KMS-11 (cell line): ENCODE measurements around the gene MPHOSPH10.
A peak's percentile ranks its signal among the peaks of the same experiment; 100 is the strongest.

ENCODE experiments used
- H2AFZ ChIP-seq: fragments of 200-600 bp; sonication (generic); 2 replicates; pipeline ENCODE4 v1.6.1; 2016; ENCODE audit warnings: antibody characterized with exemption, mixed run types, low read depth
- H3K27ac ChIP-seq: fragments of 200-600 bp; sonication (generic); 2 replicates; pipeline ENCODE4 v1.6.1; 2016; ENCODE audit warnings: mild to moderate bottlenecking, mixed run types
- H3K27me3 ChIP-seq: fragments of 200-600 bp; sonication (generic); 2 replicates; pipeline ENCODE4 v1.6.1; 2017; ENCODE audit warnings: mild to moderate bottlenecking, low read depth, mixed run types, moderate library complexity; ENCODE audit not compliant: insufficient read depth
- H3K36me3 ChIP-seq: fragments of 200-600 bp; sonication (generic); 2 replicates; pipeline ENCODE4 v1.6.1; 2017; ENCODE audit warnings: mild to moderate bottlenecking, mixed run types; ENCODE audit not compliant: insufficient read depth
- H3K4me1 ChIP-seq: fragments of 200-600 bp; sonication (generic); 2 replicates; pipeline ENCODE4 v1.6.1; 2016; ENCODE audit warnings: mild to moderate bottlenecking, low read depth, mixed run types; ENCODE audit not compliant: poor library complexity, severe bottlenecking
- H3K4me2 ChIP-seq: fragments of 200-600 bp; sonication (generic); 2 replicates; pipeline ENCODE4 v1.7.0; 2016; ENCODE audit warnings: mild to moderate bottlenecking, mixed run types
- H3K4me3 ChIP-seq: fragments of 200-600 bp; sonication (generic); IDR thresholded peaks from 2 replicates; pipeline ENCODE4 v1.6.1; 2017; ENCODE audit warnings: low read depth, low read length, mixed read lengths; ENCODE audit not compliant: insufficient read depth
- H3K79me2 ChIP-seq: fragments of 200-600 bp; sonication (generic); 2 replicates; pipeline ENCODE4 v1.6.1; 2016; ENCODE audit warnings: low read depth, mixed run types; ENCODE audit not compliant: insufficient read depth
- H3K9ac ChIP-seq: fragments of 200-600 bp; sonication (generic); 2 replicates; pipeline ENCODE4 v1.6.1; 2016; ENCODE audit warnings: mild to moderate bottlenecking, mixed run types
- H4K20me1 ChIP-seq: fragments of 200-600 bp; sonication (generic); 2 replicates; pipeline ENCODE4 v1.6.1; 2016; ENCODE audit warnings: mild to moderate bottlenecking, mixed run types; ENCODE audit not compliant: insufficient read depth
- TF ChIP-seq, protein P1 (sequence below): fragments of 200-600 bp; sonication (generic); conservative IDR thresholded peaks from 2 replicates; pipeline ENCODE4 v1.6.1; 2017; ENCODE audit warnings: low read depth, mild to moderate bottlenecking, antibody characterized with exemption, low read length, moderate library complexity, mixed read lengths

MPHOSPH10 gene

DNA sequence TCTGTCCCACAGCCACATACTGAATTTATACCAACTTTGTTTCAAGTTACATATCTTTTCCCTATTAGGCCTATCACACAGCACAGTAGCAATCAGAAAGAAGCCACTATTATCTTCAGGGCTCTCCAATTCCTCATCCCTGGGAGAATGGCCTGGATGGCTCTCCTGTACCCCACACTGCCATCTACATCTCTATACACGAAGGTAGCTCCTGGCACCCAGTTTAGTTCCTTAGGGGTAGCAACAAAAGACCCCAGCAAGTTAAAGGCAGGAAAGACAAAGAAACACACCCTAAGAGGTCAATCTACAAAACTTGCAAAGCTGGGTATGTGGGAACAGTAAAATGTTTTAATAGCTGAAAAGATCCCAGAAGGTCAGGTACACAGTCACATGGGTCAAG, 56.5 kb downstream of the MPHOSPH10 start:
- no peak overlapping the region for H3K4me3 ChIP-seq
- H3K79me2 ChIP-seq: no peaks in the 10 kb centered on the region

DNA sequence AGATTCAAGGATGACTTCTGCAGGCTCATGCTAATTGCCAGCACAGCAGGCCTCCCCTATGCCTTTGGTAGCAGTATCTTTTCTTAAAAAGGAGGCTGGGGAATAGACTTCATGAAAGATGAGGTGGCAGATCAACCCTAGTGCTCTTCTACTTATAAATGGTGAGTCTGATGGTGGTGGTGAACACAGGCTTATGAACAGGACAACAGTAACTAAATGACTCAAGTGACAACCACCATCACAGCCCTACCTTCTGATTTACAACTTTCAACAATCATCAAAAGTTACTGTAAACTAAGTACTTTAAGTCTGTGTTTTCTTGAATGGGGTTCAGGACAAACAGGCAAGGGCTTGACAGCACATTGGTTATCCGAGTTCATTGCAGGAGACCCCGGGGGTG, 57.2 kb downstream of the MPHOSPH10 start:
- no peak overlapping the region for H3K27ac ChIP-seq

More for the DNA sequence above, 56.5 kb downstream of the MPHOSPH10 start:
- TF ChIP-seq, protein P1, sequence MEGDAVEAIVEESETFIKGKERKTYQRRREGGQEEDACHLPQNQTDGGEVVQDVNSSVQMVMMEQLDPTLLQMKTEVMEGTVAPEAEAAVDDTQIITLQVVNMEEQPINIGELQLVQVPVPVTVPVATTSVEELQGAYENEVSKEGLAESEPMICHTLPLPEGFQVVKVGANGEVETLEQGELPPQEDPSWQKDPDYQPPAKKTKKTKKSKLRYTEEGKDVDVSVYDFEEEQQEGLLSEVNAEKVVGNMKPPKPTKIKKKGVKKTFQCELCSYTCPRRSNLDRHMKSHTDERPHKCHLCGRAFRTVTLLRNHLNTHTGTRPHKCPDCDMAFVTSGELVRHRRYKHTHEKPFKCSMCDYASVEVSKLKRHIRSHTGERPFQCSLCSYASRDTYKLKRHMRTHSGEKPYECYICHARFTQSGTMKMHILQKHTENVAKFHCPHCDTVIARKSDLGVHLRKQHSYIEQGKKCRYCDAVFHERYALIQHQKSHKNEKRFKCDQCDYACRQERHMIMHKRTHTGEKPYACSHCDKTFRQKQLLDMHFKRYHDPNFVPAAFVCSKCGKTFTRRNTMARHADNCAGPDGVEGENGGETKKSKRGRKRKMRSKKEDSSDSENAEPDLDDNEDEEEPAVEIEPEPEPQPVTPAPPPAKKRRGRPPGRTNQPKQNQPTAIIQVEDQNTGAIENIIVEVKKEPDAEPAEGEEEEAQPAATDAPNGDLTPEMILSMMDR: no peak
- H3K9ac ChIP-seq: no peak overlapping the region
- no peaks in the 10 kb centered on the region for H3K4me1 ChIP-seq
- no peaks in the 10 kb centered on the region for H3K36me3 ChIP-seq
- no peak overlapping the region for H3K4me2 ChIP-seq
- H3K27me3 ChIP-seq: no peaks in the 10 kb centered on the region
- H4K20me1 ChIP-seq: no peaks in the 10 kb centered on the region
- H3K27ac ChIP-seq: no peak overlapping the region
- no peak overlapping the region for H2AFZ ChIP-seq

DNA sequence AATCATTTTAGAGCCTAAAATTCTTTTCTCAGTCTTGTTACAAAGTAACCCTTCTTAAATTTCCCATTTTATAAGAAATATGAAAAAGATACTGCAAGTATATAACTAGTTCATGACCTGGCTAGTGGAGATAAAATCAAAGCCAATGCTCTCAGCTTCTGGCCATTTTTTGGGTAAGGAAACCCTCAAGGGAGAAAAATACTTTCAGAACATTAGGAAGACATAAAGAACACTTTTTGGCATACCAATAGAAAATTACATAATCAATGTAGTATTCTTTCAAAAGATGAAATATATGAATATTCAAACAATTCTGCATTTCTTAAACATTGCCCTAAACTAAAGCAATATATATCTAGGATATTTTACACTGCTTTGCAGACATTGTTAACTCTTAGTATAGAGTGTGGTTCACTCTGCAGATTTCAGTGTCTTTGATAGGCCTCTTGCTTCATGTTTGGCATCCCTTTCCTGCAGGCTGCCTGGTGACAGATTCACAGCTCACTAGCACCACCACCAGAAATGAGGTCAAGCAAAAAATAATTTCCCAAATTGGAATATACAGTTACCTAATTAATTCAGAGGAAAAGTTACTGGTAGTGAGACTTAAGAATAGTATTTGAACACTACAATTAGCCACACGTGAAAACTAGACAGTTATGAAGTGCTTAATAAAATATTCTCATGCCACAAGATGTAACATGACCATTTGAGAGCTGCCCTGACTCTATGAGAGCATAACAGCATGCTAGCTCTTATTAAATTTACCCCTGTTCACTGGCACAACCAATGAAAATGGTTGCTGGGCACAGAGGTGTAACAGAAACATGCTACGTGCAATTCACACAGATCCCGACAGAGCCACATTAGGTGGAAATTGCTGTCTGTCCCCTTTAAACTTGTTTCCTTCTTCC, 60.5 kb downstream of the MPHOSPH10 start:
- H2AFZ ChIP-seq: no peak overlapping the region
- H3K9ac ChIP-seq: no peak overlapping the region
- H3K79me2 ChIP-seq: no peaks in the 10 kb centered on the region
- H3K4me2 ChIP-seq: no peak overlapping the region
- no peaks in the 10 kb centered on the region for H3K4me1 ChIP-seq
- TF ChIP-seq, protein P1: 0 out of 2 replicates have a peak, but pooled peaks have one; percentile 26
- no peaks in the 10 kb centered on the region for H3K27me3 ChIP-seq
- H3K4me3 ChIP-seq: no peak overlapping the region
- H3K36me3 ChIP-seq: no peaks in the 10 kb centered on the region
- no peaks in the 10 kb centered on the region for H4K20me1 ChIP-seq
- H3K27ac ChIP-seq: no peak overlapping the region

More for the DNA sequence above, 57.2 kb downstream of the MPHOSPH10 start:
- no peak overlapping the region for H2AFZ ChIP-seq
- H3K9ac ChIP-seq: no peak overlapping the region
- no peak overlapping the region for H3K4me3 ChIP-seq
- no peaks in the 10 kb centered on the region for H3K27me3 ChIP-seq
- TF ChIP-seq, protein P1: no peak
- H4K20me1 ChIP-seq: no peaks in the 10 kb centered on the region
- no peaks in the 10 kb centered on the region for H3K36me3 ChIP-seq
- H3K79me2 ChIP-seq: no peaks in the 10 kb centered on the region
- no peaks in the 10 kb centered on the region for H3K4me1 ChIP-seq
- H3K4me2 ChIP-seq: no peak overlapping the region

DNA sequence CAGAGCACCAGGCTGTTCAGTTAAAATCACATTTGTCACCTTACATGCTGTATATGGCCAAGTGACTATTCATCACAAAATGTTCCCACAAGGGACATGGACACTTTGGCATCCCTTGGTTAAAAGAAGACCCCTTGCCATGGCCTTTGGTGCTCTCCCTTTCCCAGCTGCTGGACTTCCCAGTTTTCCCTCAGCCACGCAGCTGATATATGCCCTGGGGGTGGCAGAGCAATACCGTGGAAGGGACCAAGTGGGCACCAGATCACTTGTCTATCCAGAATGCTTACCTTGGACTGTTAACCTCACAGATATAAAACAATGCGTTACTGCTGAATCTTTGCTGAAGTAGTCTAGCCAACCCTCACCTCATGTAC, 61.1 kb downstream of the MPHOSPH10 start:
- Histone ChIP-seq H3K79me2 (no peaks in the 10 kb centered on the region), H4K20me1 (no peaks in the 10 kb centered on the region), H3K4me3 (no peak overlapping the region), H2AFZ (no peak overlapping the region), H3K9ac (no peak overlapping the region), H3K4me1 (no peaks in the 10 kb centered on the region), H3K27me3 (no peaks in the 10 kb centered on the region), H3K36me3 (no peaks in the 10 kb centered on the region), H3K4me2 (no peak overlapping the region), H3K27ac (no peak overlapping the region)
- TF ChIP-seq, protein P1: no peak
